ENCODE measurements around the gene ITGA8.
A peak's percentile ranks its signal among the peaks of the same experiment; 100 is the strongest.
"Not testable (repeated sequence)": the region's sequence is repeated elsewhere in the genome, so short reads cannot be mapped to it uniquely, and the experiment has no call there.

ITGA8 gene

GRCh38 chr10:15603446-15604011, 116.2 kb downstream of the ITGA8 start:
- DNase-seq: no peak

DNA sequence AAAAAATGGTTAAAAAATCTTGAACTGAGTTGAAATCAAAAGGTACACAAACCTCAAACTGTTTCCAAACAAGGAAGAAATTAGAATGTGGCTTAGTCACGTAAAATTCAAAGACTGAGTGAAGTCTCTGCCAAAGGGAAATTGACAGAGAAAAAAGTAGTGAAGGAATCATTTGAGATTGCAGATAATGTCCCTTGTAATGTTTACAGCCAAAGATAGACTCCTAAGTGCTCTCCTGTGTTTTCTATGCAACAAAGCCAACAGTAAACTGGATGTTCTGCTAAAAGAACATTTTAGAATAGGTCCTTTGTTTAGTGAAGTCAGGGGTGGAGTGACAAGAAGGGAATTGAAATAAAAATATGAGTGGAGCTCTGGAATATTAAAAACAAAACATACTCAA, 117.9 kb downstream of the ITGA8 start:
- no peak for DNase-seq

DNA sequence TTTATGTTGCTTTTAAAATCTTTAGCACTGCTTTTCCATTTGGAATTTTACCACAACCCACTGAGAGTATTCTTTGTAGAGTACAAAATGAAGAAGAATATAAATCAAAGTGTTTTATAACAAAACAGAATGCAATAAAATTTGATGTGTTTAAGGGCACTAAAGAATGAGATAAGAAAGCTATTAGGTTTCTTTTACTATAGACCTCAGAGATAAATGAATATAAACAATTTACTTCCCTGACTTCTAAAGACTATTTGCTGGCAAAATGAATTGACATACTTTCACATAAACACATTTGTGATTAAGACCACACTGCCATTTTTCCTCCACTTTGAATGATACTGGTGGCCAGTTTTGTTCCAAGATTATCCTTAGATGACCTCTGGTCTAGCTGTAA, 124.5 kb downstream of the ITGA8 start:
- DNase-seq: no peak

GRCh38 chr10:15591937-15592336, 127.8 kb downstream of the ITGA8 start:
- DNase-seq: no peak

DNA sequence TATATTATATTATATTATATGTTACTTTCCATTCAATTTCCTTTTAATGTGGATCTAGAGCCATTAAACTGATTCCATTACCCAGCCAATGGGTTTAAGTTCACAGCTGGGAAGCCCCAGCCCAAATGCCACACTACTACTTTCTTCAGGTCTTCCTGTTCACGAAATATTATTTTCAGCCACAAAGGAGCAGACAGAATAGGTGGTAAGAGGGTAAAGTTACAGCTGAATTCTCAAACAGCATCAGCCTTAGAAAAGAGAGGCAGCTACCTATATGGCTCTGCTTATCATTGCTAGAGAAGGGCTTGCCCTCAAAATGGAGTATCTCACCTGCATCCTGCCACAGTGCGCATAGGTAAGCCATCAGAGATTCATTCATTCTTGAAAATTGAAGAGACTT, 128.3 kb downstream of the ITGA8 start:
- DNase-seq: no peak

- no peak for DNase-seq
Observed at GRCh38 chr10:15588635-15589508, 130.8 kb downstream of the ITGA8 start.

DNA sequence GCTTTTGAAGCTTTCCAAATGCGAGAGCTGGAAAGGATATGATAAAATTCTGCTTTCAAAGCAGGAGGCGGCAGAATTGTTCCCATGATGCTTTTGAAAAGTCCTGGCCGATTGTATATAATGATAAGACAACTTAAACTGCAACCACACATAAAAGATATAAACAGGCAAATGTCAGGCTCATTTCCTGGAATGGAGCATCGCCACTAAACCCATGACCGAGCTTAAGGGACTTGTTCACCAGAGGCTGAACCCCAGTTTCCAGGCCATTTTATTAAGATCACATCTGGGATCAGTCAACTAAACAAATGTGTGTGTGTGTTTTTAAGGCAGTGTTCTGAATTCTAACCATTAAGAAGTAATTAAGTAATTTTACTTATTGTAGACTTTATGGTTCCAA, 131.6 kb downstream of the ITGA8 start:
- no peak for DNase-seq

DNA sequence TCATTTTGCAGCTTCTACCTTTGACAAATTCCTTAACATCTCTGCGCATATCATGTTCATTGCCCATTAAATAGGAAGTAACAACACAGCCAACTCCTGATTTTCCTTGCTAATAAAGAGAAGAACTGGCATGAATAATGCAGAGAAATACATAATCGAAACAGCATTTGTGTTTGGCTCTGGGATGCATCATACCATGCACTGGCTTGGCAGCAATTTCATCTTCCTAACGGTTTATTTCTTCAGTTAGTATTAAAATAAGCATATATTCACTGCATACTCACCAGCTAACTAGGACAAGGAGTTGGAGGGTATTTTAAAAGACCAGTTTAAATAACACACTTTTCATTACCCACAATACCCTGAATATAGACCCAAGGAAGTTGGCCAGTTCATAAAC, 132.5 kb downstream of the ITGA8 start:
- no peak for DNase-seq

DNA sequence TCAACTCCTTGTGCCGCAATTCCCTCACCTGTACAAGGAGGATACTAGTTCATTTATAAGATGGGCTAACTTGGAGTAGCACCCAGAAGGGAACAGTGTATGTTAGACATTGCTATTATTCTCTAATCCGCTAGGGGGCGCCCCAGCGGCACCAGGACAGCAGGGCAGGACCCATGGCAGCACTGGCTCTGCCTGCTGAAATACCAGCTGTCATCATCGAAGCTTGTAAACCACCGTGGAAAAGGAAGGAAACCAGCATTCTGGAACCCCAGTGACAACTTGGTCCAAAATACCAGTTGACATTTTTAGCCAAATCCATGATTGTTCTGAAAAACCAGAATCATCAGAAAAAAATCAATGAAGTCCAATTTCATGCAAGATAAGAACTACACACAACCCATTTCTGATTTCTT, 134.4 kb downstream of the ITGA8 start:
- peak; percentile 56 for DNase-seq

DNA sequence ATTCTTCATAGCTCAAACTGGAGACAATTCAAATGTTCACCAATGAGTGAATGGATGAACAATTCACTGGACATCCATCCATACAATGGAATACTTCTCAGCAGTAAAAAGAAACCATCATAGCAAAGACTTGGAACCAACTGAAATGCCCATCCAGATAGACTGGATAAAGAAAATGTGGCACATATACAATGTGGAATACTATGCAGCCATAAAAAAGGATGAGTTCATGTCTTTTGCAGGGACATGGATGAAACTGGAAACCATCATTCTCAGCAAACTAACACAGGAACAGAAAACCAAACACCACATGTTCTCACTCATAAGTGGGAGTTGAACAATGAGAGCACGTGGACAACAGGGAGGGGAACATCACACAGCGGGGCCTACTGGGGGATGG, 136.8 kb downstream of the ITGA8 start:
- DNase-seq: not testable (repeated sequence)

- no peak for DNase-seq
Observed at GRCh38 chr10:15579605-15580004, 140.1 kb downstream of the ITGA8 start.

DNA sequence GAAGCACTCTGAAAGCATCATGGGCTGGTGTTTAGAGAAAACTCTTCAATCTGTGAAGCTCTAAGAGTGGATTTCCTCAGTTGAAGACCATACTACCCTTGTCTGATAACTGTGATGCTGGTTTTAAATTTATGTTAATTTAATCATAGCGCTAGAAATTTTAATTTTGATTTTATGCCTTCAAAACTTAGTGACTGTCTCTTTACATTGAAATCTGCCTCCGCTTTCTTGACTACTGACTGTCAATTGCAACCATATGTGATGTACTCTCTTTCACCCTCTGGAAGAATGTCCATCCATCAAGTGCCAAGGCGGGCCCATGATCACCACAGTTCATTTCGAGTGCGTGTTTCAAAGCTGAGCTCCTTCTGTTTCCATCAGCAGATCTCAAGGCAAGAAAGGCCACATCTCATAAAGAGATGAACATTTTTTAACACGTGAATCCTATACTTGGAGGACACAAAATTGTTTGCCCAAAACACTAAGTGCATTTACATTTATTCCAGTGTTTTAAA, 147.1 kb downstream of the ITGA8 start:
- no peak for DNase-seq

DNA sequence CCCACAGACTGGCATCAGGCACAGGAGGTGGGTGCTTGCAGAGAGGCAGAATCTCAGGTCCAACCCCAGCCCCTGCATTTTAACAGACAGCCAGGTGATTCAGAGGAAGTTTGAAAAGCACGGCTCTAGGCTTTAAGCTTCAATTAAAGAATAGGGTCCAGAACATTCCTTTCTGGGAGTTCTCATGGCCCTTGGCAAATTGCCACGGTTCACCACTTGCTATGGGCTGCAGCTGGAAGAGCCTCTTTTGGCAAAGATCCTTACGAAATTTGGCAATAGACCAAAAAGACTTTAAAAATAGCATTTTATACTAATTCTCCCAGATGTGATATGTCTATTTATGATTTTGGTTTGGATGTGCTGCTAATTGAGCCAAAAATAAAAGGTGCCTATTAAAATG, 148.1 kb downstream of the ITGA8 start:
- DNase-seq: peak; percentile 56

DNA sequence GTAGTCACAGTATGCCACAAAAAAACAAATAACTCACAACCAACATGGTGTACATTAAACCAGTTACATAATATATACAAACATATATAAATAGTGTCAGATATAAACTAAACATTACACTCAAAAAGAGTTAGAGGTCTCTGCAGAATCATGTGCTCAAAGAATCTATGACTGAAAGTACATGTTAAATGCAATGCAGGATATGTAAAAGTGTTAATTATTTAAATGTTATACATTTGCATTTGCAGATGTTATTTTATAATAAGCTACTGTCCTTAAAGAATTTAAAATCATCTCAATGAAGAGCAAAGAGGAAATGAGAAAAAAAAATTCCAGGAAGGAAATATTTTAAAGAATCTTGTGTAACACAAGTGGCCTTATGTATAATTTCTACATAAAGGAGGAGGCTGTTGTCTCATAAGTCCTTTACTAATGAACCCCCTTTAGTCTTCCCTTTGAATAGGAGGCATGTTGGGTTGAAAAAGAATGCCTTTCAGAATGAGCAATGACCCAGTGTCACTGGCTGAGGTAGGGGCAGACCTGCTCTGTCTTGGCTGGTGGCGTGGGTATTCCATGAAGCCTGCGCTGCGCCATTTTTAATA, 148.9 kb downstream of the ITGA8 start:
- no peak for DNase-seq

- DNase-seq: no peak
Observed at GRCh38 chr10:15567952-15568351, 151.8 kb downstream of the ITGA8 start.

- DNase-seq: no peak
Observed at GRCh38 chr10:15563246-15563645, 156.5 kb downstream of the ITGA8 start.

DNA sequence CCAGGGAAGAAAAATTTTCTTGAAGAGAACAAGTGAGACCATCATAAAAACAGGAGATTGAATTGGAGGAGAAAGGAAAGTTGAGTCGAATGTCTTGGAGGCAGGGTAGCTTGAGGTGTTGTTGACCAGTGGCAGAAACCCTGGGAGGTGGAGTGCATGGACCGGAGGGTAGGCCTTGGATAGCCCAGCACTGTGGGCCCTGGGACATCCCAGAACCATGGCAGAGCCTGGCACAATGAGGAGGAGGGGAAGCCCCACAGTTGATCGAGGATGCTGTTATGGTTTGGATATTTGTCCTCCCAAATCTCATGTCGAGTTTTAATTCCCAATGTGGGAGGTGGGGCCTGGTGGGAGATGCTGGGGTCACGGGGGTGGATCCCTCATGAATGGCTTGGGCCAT, 157.1 kb downstream of the ITGA8 start:
- DNase-seq: no peak

- no peak for DNase-seq
Observed at GRCh38 chr10:15562116-15562515, 157.6 kb downstream of the ITGA8 start.

DNA sequence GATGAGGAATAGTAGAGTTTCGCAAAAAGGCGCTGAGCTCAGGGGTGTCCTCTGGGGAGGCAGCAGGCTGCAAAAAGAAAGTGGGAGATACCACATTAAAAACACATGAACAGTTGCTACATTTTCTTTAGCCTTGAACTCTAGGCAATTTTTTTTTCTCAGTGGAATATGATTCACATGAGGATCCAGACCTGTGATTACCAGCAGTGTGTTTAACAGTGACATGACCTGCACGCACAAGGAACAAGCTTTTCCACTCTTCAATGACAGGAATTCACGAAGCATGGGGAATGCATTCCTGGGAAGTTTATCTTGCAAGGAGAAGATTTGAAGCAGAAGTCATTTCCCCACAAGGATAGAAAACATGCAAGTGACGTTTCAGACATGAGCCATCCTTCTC, 161.6 kb downstream of the ITGA8 start:
- DNase-seq: no peak

DNA sequence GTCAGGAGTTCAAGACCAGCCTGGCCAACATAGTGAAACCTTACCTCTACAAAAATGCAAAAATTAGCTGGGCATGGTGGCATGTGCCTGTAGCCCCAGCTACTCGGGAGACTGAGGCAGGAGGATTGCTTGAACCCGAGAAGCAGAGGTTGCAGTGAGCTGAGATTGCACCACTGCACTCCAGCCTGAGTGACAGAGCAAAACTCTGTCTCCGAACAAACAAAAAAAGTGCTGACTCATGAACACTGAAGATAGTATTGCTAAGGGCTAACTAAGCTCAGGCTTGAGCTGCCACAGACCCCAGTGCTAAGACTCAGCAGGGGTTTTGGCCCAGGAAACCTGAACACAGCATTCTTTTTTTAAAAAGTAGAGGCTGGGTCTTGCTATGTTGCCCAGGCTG, 162.6 kb downstream of the ITGA8 start:
- DNase-seq: not testable (repeated sequence)

DNA sequence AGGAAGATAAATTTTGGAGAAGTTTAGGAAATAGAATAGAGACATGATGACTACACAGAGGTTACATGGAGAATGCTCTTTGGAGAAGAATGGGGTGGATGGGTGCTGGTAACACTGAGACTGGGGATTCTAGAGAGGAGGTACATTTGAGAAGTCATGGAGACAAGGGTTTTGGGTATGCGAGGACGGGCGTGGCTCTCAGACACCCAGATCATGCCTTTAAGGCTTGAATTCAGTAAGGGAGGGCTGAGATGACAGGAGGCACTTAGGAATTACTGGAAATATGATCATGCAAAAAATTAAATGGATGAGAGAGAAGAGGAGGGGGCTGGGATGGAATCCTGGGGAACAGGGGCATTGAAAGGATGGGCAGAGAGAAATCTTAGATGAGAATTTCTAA, 168.8 kb downstream of the ITGA8 start:
- DNase-seq: no peak

DNA sequence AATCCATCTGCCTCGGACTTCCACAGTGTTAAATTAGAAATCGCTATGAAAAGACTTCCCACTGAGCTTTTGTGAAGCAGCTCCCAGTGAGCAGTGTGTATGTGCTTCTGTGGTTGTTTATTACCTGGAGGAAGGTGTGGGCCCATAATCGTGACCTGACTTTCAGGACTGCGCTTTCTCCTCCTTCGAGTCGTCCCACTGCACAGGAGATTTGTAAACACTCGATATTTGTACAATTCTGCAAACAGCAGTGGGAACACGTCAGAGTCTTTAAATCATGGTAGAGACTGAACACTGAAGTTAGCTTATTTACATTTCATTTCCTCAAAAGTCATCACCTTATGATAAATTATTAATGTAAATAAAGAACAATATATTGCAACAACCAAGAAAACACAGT, 171.4 kb downstream of the ITGA8 start:
- DNase-seq: no peak

DNA sequence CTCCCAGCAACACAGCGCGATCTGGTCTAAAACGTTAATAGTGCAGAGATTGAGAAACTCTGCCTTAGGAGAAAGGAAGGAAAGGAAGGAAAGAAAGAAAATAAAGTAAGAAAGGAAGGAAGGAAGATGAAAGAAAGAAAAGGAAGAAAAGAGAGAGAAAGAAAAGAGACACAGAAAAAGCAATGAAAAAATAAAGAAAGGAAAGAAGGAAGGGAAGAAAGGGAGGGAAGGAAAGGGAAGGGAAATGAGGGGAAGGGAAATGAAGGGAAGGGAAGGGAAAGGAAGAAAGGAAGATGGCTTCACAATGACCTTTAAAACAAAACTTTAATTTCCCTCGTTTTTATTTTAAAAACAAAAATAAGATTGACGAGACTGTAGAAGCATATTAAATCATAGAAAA, 173.1 kb downstream of the ITGA8 start:
- no peak for DNase-seq

GRCh38 chr10:15545884-15546283, 173.8 kb downstream of the ITGA8 start:
- DNase-seq: no peak
